Right kidney (tissue), 1 donor: ENCODE data around the gene ARID4B.
"Not testable (repeated sequence)": the region's sequence is repeated elsewhere in the genome, so short reads cannot be mapped to it uniquely, and the experiment has no call there.

ENCODE experiments used
- DNase-seq: peaks from one replicate; pipeline ENCODE4 v3.0.0-alpha.2; 2016

The ARID4B gene

DNA sequence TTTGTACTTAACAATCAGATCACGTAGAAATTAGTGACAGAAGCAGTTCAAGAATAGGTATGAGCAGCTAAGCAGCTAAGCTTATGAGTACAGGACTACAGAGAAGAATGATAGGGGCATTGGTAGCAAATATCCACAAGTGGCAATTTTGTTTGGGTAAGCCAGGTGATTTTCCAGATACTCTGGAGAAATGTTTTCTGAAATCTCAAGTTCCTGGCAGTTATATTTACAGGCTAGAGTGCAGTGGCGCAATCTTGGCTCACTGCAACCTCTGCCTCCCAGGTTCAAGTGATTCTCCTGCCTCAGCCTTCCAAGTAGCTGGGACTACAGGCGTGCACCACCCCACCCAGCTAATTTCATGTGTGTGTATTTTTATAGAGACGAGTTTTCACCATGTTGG is 55.1 kb downstream of the ARID4B start:
- no peak for DNase-seq

DNA sequence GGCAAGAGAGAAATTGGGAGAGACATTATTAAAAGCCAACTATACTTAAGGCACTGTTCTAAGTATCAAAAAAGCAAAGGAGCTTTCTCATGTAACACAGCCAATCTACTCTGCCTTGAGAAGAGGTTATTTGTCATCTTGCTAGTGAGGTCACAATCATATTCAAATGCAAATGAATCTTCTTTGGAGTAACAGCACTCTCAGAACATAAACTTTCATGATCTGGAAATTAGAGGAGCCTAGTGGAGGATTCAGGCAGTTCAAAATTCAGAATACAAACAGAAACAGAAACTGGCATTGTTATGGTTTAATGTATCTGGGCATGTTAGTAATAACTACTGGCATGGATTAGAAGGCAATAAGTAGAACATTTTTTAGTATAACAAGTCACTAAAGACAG is 57.4 kb downstream of the ARID4B start:
- DNase-seq: no peak

DNA sequence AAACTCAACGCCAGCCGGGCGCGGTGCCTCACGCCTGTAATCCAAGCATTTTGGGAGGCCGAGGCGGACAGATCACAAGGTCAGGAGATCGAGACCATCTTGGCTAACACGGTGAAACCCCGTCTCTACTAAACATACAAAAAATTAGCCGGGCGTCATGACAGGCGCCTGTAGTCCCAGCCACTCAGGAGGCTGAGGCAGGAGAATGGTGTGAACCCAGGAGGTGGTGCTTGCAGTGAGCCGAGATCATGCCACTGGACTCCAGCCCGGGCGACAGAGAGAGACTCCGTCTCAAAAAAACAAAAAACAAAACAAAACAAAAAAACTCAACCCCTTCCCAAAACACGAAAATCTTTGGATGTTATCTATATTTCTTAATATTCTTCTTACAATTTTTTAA is 58.0 kb downstream of the ARID4B start:
- not testable (repeated sequence) for DNase-seq

DNA sequence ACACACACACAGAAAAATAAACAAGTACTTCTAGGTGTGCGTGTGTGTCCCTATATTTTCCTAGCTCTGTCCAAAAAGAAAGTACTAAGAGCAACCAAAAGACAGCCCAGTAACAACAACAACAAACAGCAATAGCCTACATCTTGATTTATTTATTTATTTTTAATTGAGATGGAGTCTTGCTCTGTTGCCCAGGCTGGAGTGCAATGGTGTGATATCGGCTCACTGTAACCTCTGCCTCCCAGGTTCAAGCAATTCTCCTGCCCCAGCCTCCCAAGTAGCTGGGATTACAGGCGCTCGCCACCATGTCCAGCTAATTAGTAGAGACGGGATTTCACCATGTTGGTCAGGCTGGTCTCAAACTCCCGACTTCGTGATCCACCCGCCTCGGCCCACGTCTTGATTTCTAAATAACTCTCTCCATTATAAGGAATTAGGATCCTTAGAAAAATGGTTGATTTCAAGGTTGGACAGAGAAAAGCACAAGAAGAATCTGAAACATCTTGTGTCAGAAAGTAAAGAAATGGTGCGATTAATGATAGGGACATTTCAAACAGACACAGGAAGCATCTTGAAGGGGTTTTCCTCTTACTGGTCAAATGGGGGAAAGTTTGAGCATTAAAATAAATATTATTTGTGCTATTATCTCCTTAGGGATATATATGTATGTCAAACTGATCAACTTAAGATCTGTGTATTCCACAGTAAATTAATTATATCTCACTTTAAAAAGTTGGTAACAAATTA is 59.4 kb downstream of the ARID4B start:
- DNase-seq: no peak

DNA sequence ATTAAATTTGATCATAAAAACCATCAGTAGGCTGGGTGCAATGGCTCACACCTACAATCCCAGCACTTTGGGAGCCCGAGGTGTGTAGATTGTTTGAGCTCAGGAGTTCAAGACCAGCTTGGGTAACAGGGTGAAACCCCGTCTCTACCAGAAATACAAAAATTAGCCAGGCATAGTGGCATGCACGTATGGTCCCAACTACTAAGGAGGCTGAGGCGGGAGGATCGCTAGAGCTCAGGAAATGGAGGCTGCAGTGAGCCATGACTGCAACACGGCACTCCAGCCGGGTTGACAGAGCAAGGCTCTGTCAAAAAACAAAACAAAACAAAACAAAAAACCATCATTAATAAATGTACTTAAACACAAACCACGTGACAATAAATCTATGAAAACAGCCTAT is 61.0 kb downstream of the ARID4B start:
- no peak for DNase-seq

DNA sequence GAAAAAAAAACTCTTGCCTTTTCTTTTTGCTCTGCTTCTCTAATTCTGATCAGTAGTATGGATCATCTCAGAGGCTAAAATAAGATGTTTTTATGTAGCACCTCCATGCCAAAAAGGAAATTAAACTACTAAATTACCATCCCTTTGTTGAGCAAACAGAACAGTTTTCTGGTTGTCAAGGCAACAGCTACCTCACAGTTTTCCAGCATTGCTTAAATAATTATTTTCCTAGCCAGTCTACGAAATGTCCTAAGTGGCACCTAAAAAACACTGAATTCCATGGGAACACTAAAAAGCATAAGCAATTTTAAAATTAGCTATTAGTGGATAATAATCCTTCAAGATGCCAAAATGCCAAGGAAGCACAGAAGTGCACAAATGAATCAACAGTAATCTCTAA is 61.7 kb downstream of the ARID4B start:
- DNase-seq: no peak

DNA sequence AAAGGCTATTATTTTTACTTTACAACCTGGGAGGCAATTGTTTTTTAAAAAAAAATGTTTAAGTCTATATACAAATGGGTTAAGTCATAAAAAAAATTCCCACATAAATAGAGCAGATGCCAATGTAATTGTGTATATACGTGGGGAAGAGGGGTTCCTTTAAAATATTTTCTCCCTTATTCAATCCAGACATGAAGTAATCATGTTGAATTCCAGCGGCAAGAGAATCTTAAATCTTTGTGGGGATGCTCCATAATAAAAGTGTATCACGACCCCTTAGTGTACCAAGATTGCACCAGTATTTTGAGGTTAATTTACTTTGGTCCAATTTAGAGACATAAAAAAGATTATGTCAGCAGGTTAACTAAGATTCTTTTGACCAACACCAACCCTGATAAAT is 62.1 kb downstream of the ARID4B start:
- no peak for DNase-seq

DNA sequence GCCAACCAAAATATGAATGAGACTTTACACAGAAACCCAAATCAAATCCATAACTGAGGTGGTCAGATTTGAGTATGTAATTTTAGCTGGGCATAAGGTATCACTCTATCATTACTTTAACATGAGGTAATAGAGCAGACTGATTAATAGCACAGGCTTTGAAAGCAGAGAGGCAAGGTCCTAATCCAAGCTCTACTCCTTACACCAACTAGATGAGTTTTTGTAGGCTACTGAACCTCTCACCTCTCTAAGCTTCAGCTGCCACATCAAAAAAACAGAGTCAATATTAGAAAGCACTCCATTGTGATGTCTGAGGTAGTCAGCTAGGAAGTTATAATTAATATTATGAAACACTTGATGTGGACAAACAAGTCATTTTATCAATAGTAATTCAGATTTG is 63.7 kb downstream of the ARID4B start:
- DNase-seq: no peak

DNA sequence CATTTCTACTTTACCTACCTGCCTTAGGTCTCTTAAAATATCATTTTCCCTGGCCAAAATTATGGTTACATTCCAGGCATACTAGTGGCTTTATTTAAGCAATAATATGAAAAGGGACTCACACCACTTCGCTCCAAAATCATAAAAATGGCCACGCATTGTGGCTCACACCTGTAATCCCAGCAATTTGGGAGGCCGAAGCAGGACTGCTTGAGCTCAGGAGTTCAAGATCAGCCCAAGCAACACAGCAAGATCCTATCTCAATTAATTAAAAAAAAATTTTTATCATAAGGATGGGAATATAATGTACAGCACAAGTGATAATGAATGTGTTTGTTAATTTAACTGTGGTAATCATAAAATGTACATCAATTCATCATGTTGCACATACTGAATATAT is 65.4 kb downstream of the ARID4B start:
- DNase-seq: no peak

DNA sequence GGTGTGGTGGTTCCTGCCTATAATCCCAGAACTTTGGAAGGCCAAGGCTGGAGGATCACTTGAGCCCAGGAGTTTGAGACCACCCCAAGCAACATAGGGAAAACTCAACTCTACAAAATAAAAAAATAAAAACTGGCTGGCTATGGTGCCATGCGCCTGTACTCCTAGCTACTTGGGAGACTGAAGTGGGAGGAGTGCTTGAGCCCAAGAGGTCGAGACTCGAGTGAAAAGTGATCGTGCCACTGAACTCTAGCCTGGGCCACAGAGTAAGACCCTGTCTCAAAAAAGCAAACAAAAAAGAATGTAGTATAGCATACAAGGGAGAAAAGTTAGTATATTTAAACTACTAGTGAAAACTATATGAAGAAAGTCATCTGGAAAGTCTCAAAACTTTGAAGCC is 66.7 kb downstream of the ARID4B start:
- no peak for DNase-seq

DNA sequence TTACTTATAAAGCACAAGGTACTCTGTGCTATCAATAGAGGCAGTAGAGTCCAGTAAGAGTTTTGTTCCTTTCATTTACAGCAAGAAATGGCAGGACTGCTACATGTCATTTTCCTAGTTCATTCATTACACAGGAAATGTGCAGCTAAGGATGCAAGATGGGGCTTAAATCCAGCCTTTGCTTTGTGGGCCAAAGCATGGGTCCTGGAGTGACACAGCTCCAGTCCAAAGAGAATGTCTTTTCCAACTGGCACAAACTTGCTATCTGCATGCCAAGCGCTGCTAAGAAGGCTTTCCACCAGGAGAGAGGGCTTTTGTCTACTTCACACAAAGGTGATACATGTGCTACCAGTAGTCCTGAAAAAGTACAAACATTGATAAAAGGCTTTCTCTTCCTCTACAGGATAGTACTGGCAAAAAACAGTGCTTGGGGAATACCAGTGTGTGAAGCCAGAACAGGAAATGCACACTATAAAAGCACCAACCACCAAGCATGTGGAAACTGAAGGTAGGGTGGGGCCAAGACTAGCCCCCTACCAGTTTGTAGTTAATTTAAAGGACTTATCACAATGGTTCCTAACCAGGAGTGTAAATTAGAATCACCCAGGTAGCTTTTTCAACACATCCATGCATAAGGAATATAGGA is 68.7 kb downstream of the ARID4B start:
- DNase-seq: no peak

DNA sequence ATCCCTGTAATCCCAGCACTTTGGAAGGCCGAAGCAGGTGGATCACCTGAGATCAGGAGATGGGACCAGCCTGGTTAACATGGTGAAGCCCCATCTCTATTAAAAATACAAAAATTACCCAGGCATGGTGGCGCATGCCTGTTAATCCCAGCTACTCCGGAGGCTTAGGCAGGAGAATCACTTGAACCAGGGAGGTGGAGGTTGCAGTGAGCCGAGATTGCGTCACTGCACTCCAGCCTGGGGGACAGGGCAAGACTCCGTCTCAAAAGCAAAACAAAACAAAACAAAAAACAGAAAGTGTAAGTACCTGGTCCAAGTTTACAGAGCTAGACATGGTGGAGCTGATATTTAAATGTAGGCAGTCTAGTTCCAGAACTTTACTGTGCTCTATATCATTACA is 69.9 kb downstream of the ARID4B start:
- DNase-seq: not testable (repeated sequence)

DNA sequence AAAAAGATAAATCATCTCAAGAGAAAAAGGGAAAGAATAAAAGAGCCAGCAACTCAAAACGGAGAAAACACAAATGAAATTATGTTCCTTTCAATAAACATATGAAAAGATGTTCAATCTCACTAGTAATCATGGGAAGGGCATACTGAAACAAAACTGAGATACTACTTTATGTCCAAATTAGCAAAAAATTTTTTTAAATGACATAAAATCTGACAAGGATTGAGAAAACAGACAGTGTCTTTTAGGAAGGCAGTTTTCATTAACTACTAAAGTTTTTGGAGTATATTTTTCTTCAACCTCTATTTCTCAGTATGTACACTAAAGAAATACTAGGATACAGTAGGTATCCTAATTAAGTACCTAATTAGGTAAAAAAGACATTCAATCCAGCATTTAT is 73.3 kb downstream of the ARID4B start:
- DNase-seq: no peak

DNA sequence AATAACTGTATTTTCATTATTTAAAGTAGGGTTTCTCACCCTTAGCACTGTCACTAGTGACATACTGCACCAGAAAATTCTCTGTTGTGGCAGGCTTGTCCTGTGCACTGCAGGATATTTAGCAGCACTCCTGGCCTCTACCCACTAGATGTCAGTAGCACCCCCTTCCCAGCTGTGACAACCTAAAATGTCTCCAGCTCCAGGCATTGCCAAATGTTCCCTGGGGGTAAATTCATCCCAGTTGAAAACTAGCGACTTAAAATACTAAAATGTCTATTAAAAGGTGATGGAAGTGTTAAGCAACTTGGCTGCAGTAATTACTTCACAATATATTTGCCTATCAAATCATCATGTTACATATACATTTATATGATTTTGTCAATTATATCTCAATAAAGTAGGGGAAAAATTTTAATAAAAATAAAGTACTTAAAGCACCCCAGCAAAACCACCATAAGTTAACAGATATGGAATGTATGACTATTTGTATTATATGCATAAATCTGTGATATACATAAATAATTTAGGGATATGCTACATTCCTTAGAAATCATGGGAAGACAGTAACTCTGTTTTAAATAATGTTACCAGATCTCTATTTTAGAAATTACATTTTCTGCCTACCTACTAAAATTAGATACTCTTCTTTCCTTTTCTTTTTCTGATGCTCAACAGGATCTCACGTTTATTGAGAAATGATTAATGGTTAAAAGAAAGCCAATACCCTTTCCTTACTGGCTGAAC is 74.6 kb downstream of the ARID4B start:
- peak; percentile 22 for DNase-seq

DNA sequence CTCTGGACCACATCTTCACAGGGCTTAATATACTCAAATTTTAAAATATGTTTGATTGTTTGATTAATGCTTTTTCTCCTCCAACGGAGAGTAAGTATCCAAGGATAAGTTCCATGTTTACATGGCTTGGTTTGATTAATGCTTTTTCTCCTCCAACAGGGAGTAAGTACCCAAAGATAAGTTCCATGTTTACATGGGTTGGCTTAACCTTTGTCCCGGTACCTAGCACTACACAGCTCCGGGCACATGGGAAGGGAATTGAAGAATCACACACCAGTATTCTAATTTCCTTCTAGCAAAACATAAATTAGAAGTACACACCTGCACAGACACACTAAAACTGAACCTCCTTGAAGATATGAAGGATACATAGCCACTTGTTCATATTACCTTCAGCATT is 77.5 kb downstream of the ARID4B start:
- DNase-seq: no peak

DNA sequence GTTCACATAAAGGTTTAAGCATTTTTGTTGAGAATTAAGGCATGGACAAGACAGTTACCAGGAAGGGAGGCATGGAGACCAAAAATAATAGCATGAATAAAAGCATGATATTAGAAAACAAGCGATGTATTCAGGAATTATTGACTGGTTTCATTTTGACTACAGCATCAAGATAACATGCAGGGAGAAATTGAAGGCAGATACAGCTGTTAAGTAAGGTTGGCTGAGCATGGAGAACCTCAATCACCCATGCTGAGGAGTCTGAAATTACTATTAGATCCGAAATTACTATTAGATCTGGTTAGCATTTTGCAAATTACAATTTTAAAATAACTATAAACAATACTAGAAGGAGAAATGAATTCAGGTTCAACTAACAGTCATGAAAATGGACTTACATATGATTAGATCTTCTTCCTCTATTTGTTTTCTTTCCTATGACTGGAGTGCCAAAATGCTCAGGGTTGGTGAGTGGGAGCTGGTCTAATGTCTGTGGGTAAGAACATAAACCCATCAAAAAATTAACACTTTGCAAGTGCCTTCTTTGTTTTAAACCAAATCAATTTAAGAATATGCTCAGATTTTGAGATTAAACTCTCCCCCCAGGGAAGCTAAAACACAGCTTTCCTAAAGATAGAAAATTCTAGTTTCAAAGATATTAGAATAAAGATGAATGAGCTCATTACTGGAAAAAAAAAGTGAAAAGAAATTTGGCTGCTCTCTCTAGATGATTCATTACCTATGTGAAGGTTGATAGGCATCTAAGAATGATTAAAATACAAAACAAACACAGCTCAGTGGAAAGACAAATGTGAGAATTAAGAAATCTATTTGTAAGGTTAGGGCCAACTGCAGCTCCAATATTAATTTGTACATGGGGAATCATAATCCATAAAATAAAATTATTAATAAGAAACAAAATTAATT is 81.7 kb downstream of the ARID4B start:
- DNase-seq: no peak

DNA sequence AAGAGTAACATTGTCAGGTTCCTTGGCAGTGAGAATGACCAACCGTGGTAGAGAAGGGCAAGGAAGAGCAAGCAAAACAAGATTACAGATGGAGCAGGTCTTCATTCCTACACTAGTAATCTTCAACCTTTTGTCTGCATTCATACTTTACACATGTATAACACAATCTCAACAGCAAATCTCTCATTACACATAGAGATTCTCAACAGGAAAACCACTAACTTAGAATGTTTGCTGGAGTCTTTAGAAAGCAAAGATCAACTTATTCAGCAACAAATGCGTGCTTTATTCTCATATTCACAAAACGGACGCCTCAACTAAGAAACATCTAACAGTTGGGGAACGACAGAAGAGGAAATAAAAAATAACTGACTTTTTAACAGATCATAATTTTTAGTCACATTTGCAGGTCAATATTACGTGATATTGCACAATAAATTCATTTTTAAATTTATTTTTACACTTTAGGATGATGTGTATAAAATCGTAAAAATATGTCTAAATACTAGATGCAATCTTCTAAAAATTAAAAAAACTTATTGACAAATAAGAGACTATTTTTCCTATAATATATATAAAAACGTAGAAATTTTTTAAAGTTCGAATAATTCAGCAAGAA is 82.9 kb downstream of the ARID4B start:
- no peak for DNase-seq

DNA sequence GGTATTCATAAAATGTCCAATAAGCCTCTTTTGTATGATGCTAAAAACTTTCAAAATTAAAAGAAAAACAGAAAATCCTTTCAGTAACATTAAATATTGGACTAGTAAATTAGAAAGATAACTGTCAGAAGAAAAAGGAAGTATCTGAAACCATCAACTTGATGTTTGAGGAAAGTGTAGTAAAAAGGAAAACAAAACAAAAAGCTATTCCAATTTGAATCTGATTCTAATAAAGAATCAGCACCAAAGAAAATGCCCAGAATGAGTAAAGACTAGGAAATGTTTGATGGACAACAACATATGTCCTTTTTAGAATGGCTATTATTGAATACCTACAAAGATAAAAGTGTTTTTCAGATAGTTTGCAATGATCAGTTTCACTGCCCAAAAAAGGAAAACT is 87.0 kb downstream of the ARID4B start:
- DNase-seq: no peak

DNA sequence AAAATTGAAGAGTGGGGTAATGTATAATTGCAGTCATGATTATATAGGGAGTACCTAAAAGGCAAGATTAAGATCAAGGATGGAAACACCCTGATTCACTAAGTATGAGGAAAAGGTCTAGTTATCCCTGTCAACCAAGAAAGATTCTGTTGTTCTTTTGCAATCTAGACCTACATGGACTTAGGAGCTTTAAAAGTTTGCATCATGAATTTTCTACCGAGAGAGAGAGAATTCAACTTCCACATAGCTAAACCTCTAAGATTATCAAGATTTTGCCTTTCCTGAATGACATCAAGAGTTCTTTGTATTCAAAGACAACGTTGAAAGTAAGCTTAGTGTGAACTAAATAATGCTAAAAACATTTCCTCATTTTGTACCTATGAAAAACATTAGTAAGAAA is 88.1 kb downstream of the ARID4B start:
- DNase-seq: no peak

DNA sequence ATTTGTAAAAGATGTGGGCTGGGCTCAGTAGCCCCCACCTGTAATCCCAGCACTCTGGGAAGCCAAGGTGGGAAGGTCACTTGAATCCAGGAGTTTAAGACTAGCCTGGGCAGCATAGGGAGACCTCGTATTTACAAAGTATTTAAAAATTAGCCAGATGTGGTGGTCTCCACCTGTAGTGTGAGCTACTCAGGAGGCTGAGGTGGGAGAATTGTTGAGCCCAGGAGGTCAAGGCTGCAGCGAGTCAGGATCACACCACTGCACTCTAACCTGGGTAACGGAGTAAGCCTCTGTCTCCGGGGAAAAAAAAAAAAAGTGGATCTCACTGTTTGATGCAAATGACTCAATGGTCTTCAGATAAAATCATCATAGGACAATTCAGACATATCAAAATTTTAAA is 89.4 kb downstream of the ARID4B start:
- no peak for DNase-seq

DNA sequence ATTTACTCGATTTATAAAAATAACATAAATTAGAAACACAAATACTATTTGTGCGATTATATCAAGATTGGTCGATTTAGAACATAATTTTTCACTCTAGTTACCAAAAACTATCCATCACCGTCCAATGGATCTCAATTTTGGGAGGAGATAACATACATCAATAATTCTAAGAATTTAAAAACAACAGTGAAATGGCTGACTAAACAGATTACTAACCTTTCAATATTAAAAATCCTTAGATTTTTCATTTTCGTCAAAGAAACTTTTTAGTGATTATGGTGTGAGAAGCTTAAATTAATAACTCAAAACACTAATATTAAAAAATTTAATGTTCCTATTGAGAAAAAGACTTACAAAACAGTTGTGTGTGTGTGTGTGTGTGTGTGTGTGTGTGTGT is 91.9 kb downstream of the ARID4B start:
- no peak for DNase-seq

DNA sequence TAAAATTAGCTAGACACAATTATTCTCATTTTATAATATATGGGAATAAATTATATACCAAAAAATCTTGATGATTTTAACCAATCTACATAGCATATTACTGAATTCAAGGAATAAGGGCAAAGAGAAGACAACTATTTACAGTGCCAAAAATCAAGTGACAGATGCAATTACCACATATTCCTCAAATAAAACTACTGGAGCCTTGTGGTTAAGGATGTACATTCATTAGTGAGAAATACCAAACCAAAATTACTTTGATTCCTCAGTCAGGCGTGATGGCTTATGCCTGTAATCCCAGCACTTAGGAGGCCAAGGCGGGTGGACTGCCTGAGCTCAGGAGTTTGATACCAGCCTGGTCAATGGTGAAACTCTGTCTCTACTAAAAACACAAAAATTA is 98.1 kb downstream of the ARID4B start:
- no peak for DNase-seq
